DMS 273 (cell line): Measurements from ENCODE around the gene CD177.
"Not testable (repeated sequence)": the region's sequence is repeated elsewhere in the genome, so short reads cannot be mapped to it uniquely, and the experiment has no call there.

Source experiments
- DNase-seq: peaks from one replicate; lab custom pipeline; 2025; ENCODE audit not compliant: unreplicated experiment; lab: John Stamatoyannopoulos, UW

CD177 gene

GRCh38 chr19:43353606-43354304 lies at the start of gene CD177:
Gene CD177 (plus strand): TSS chr19:43353686. CDS start chr19:43353715, 29 bp downstream.
- no peak for DNase-seq

- no peak for DNase-seq
Measured at GRCh38 chr19:43305642-43306041, 47.8 kb upstream of the CD177 start.

- no peak for DNase-seq
Measured at GRCh38 chr19:43306097-43306496, 47.4 kb upstream of the CD177 start.

GRCh38 chr19:43308244-43308815 lies 45.2 kb upstream of the CD177 start:
- DNase-seq: no peak

- DNase-seq: no peak
Measured at GRCh38 chr19:43309466-43309865, 44.0 kb upstream of the CD177 start.

GRCh38 chr19:43310221-43310620 lies 43.3 kb upstream of the CD177 start:
- DNase-seq: no peak

- no peak for DNase-seq
Measured at GRCh38 chr19:43311256-43311655, 42.2 kb upstream of the CD177 start.

GRCh38 chr19:43311706-43312105 lies 41.8 kb upstream of the CD177 start:
- DNase-seq: no peak

GRCh38 chr19:43313711-43314495 lies 39.6 kb upstream of the CD177 start:
- no peak for DNase-seq

GRCh38 chr19:43315851-43316250 lies 37.6 kb upstream of the CD177 start:
- no peak for DNase-seq

GRCh38 chr19:43316591-43317319 lies 36.7 kb upstream of the CD177 start:
- DNase-seq: peak; percentile 74

GRCh38 chr19:43318203-43318602 lies 35.3 kb upstream of the CD177 start:
- DNase-seq: no peak

GRCh38 chr19:43318796-43319314 lies 34.6 kb upstream of the CD177 start:
- no peak for DNase-seq

- no peak for DNase-seq
Measured at GRCh38 chr19:43320546-43320945, 32.9 kb upstream of the CD177 start.

GRCh38 chr19:43326761-43327160 lies 26.7 kb upstream of the CD177 start:
- DNase-seq: not testable (repeated sequence)

- not testable (repeated sequence) for DNase-seq
Measured at GRCh38 chr19:43328561-43328960, 24.9 kb upstream of the CD177 start.

- not testable (repeated sequence) for DNase-seq
Measured at GRCh38 chr19:43329049-43329448, 24.4 kb upstream of the CD177 start.

- no peak for DNase-seq
Measured at GRCh38 chr19:43329989-43330388, 23.5 kb upstream of the CD177 start.

GRCh38 chr19:43330726-43331434 lies 22.6 kb upstream of the CD177 start:
- DNase-seq: no peak

GRCh38 chr19:43331435-43332010 lies 22.0 kb upstream of the CD177 start:
- DNase-seq: no peak
